ENCODE results near the gene KIF14. TPM values are rescaled to one million over a fixed set of nuclear protein-coding genes. Genes with fewer than 3 reads are reported as not detected.

Gene KIF14
- total and polyA plus RNA-seq, 2 donors (not counting 3 experiments of a cell fraction or from before 2014, with no cell fraction given) = 1.5 to 13.8 TPM

- Histone ChIP-seq H3K79me2 (ENCODE audit: control insufficient read depth, insufficient read depth, low read length) (no peaks in the 10 kb centered on the region), H3K9ac (replicated peaks; ENCODE audit: extremely low read depth, insufficient read depth, low read length) (no peak overlapping the region), H3K9me1 (replicated peaks; ENCODE audit: control insufficient read depth, extremely low read depth, insufficient read depth, low read length) (no peaks in the 10 kb centered on the region), H3K4me1 (ENCODE audit: control insufficient read depth, extremely low read depth, insufficient read depth, low read length) (no peaks in the 10 kb centered on the region), H3K36me3 (ENCODE audit: control insufficient read depth in 2 of 2, extremely low read depth in 1 of 2, insufficient read depth in 2 of 2, low read length in 2 of 2) (no peaks in the 10 kb centered on the region), H3K4me3 (replicated peaks in 1 of 3; ENCODE audit: insufficient read depth in 1 of 3, low read depth in 1 of 3, low read length in 3 of 3) (no peak overlapping the region), H3K9me3 (replicated peaks; ENCODE audit: control insufficient read depth, insufficient read depth, low read length) (no peaks in the 10 kb centered on the region), H3K27ac (ENCODE audit: insufficient read depth, low read depth, low read length) (no peak overlapping the region), H4K20me1 (replicated peaks; ENCODE audit: control insufficient read depth, extremely low read depth, insufficient read depth, low read length) (no peaks in the 10 kb centered on the region), H3K27me3 (ENCODE audit: control insufficient read depth in 2 of 2, insufficient read depth in 2 of 2, low read length in 2 of 2) (no peaks in the 10 kb centered on the region), H2AFZ (ENCODE audit: low read depth, low read length) (no peak overlapping the region), H3K4me2 (ENCODE audit: insufficient read depth, low read length) (no peak overlapping the region)
- TF ChIP-seq JUN (IDR thresholded peaks at IDR 0.05; ENCODE audit: borderline replicate concordance, insufficient read depth, insufficient read length, low read depth) (no peak), CTCF (IDR thresholded peaks at IDR 0.05; ENCODE audit: extremely low read depth in 1 of 2, insufficient read depth in 1 of 2, low read depth in 1 of 2, low read length in 2 of 2) (peak; percentile 40 to 54)
- BruUV-seq (replicated peaks) = no TSS peak
- intact Hi-C loops (cut with micrococcal nuclease) (loop anchor here (1.0 to 10.0 kb wide), 4 partner anchors 244 to 556 kb away; partner anchors contain the start of gene CACNA1S), dilution Hi-C loops (cut with MboI; ENCODE audit: extremely low pct_ligation_motif_present, low sequenced_read_pairs) (no loop called here)
- peak; percentile 15 for FAIRE-seq
- ChIA-PET CTCF (interaction anchor here (0.6 to 4.0 kb wide), 61 partner anchors 9 to 560 kb away, joined by 3 to 54 read pairs (median 4); partner anchors contain the start of genes DDX59 and KIF14), POLR2A (interaction anchor here (0.5 to 0.7 kb wide), 2 partner anchors 110 to 122 kb away, joined by 3 to 4 read pairs; partner anchors contain the start of gene DDX59)
- DNase-seq (ENCODE audit: low read depth, low spot score) = peak; percentile 84
These were observed 61.6 kb downstream of the KIF14 start for GRCh38 chr1:200558866-200559459.

GRCh38 chr1:200556002-200556401 lies 64.5 kb downstream of the KIF14 start:
- no peak for TF ChIP-seq FOS (IDR thresholded peaks at IDR 0.05; ENCODE audit: borderline replicate concordance, insufficient read depth, low read length)
- no peak for TF ChIP-seq JUN (IDR thresholded peaks at IDR 0.05; ENCODE audit: borderline replicate concordance, insufficient read depth, insufficient read length, low read depth)
- TF ChIP-seq CTCF (IDR thresholded peaks at IDR 0.05; ENCODE audit: extremely low read depth in 1 of 2, insufficient read depth in 1 of 2, low read depth in 1 of 2, low read length in 2 of 2) = no peak
- no peak for TF ChIP-seq POLR2AphosphoS5 (IDR thresholded peaks at IDR 0.05; ENCODE audit: insufficient read depth, low read depth, low read length)
- no peak for FAIRE-seq
- Histone ChIP-seq H3K9ac (replicated peaks; ENCODE audit: extremely low read depth, insufficient read depth, low read length) (no peak overlapping the region), H3K4me3 (replicated peaks in 1 of 3; ENCODE audit: insufficient read depth in 1 of 3, low read depth in 1 of 3, low read length in 3 of 3) (no peak overlapping the region), H3K4me1 (ENCODE audit: control insufficient read depth, extremely low read depth, insufficient read depth, low read length) (no peaks in the 10 kb centered on the region), H3K36me3 (ENCODE audit: control insufficient read depth in 2 of 2, extremely low read depth in 1 of 2, insufficient read depth in 2 of 2, low read length in 2 of 2) (no peaks in the 10 kb centered on the region), H3K9me3 (replicated peaks; ENCODE audit: control insufficient read depth, insufficient read depth, low read length) (no peaks in the 10 kb centered on the region), H3K79me2 (ENCODE audit: control insufficient read depth, insufficient read depth, low read length) (no peaks in the 10 kb centered on the region), H3K4me2 (ENCODE audit: insufficient read depth, low read length) (no peak overlapping the region), H3K27me3 (ENCODE audit: control insufficient read depth in 2 of 2, insufficient read depth in 2 of 2, low read length in 2 of 2) (no peaks in the 10 kb centered on the region), H4K20me1 (replicated peaks; ENCODE audit: control insufficient read depth, extremely low read depth, insufficient read depth, low read length) (no peaks in the 10 kb centered on the region), H3K9me1 (replicated peaks; ENCODE audit: control insufficient read depth, extremely low read depth, insufficient read depth, low read length) (no peaks in the 10 kb centered on the region), H2AFZ (ENCODE audit: low read depth, low read length) (no peak overlapping the region), H3K27ac (ENCODE audit: insufficient read depth, low read depth, low read length) (no peak overlapping the region)
- ChIA-PET CTCF (interaction anchor here (1.2 to 4.0 kb wide), 7 partner anchors 8 to 563 kb away, joined by 3 to 54 read pairs (median 4); partner anchors contain the start of gene KIF14), POLR2A (no interaction called here)
- intact Hi-C loops (cut with micrococcal nuclease) = loop anchor here (10.0 kb wide), 1 partner anchor 559 kb away; the partner anchor contains the start of gene CACNA1S
- no TSS peak for BruUV-seq (replicated peaks)
- DNase-seq (ENCODE audit: low read depth, low spot score) = no peak
- dilution Hi-C loops (cut with MboI; ENCODE audit: extremely low pct_ligation_motif_present, low sequenced_read_pairs) = no loop called here

Data from endothelial cell of umbilical vein (primary cell).